ENCODE data around the gene PDE4B. TPM values are rescaled to one million over a fixed set of nuclear protein-coding genes. Genes with fewer than 3 reads are reported as not detected.

PDE4B gene
- total RNA-seq, 2 donors from 2014 or later = 1.6 to 12.2 TPM

DNA sequence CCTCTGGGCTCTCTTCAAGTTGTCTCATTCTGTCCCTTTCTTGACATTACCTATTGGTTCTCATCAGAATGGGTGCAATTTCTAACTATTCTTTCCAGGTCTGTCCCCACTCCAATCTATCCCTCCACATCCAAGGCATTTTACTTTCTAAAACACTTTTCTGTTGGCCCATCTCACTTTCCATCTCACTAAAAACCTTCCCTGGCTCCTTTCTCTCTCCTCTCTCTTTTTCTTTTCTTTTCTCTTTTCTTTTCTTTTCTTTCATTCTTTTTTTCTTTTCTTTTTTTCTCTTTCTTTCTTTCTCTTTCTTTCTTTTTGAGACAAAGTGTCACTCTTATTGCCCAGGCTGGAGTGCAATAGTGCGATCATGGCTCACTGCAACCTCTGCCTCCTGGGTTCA is 462.1 kb downstream of the PDE4B start:
- TF ChIP-seq, protein P1, sequence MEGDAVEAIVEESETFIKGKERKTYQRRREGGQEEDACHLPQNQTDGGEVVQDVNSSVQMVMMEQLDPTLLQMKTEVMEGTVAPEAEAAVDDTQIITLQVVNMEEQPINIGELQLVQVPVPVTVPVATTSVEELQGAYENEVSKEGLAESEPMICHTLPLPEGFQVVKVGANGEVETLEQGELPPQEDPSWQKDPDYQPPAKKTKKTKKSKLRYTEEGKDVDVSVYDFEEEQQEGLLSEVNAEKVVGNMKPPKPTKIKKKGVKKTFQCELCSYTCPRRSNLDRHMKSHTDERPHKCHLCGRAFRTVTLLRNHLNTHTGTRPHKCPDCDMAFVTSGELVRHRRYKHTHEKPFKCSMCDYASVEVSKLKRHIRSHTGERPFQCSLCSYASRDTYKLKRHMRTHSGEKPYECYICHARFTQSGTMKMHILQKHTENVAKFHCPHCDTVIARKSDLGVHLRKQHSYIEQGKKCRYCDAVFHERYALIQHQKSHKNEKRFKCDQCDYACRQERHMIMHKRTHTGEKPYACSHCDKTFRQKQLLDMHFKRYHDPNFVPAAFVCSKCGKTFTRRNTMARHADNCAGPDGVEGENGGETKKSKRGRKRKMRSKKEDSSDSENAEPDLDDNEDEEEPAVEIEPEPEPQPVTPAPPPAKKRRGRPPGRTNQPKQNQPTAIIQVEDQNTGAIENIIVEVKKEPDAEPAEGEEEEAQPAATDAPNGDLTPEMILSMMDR (IDR thresholded peaks at IDR 0.05) = no peak
- TF ChIP-seq POLR2A (IDR thresholded peaks at IDR 0.05) = no peak
- 100% methylated on average over 1 of the region's 1 CpG for WGBS, 2 donors

DNA sequence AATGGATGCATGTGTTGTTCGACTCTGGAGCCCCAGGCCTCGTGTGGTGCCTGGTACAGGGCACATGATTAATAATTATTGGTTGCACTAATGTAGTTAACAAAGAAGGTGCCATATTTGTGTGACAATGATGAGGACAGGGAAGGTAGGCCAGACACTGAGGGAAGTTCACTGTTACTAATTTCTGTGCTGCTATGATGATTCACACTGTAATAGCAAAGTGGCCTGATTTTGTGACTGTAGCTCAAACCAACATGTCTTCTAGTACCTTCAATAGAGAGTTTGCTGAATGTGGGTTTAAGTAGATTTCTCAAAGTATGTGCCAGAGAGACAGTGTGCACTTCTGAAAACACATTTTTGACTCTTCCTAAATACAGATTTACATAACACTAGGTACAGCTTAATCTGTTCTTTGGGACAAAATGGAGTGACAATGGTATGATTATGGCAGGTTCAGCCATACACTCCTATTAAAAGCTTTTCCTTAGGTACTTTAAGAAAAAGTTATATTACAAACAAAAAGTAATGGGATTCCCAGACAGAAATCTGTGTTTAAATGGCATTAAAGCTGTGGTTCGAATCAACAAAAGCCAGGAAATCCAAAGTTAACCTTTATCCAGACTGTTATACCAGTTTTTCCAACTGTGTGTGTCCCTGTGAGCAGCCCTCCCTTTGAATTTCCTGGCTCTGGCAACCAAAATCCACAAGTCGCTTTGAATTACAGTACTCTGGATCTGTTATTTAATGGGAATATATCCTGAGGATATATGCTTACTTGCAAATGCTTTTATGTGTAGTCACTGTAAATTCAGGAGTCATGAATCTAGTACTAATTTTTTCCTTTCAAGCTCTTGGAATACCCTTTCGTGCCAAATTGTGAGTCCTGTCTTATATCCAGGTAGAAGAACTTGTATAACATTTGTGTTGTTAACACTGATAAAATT is 464.2 kb downstream of the PDE4B start:
- intact Hi-C loops (cut with DNase I) = loop anchor here (5.0 kb wide), 1 partner anchor 185 kb away; no protein-coding TSS in a partner anchor

More for the DNA sequence above, 462.1 kb downstream of the PDE4B start:
- Histone ChIP-seq H3K36me3 (replicated peaks in 1 of 2; ENCODE audit: insufficient read depth in 1 of 2, low read depth in 2 of 2) (no peaks in the 10 kb centered on the region), H3K27me3 (no peaks in the 10 kb centered on the region), H3K4me1 (no peaks in the 10 kb centered on the region), H3K27ac (no peak overlapping the region), H3K9me3 (no peaks in the 10 kb centered on the region), H3K4me3 (no peak overlapping the region)
- ATAC-seq = no peak
- intact Hi-C loops (cut with DNase I) = loop anchor here (5.0 kb wide), 2 partner anchors 188 to 198 kb away; no protein-coding TSS in a partner anchor
- DNase-seq = no peak

DNA sequence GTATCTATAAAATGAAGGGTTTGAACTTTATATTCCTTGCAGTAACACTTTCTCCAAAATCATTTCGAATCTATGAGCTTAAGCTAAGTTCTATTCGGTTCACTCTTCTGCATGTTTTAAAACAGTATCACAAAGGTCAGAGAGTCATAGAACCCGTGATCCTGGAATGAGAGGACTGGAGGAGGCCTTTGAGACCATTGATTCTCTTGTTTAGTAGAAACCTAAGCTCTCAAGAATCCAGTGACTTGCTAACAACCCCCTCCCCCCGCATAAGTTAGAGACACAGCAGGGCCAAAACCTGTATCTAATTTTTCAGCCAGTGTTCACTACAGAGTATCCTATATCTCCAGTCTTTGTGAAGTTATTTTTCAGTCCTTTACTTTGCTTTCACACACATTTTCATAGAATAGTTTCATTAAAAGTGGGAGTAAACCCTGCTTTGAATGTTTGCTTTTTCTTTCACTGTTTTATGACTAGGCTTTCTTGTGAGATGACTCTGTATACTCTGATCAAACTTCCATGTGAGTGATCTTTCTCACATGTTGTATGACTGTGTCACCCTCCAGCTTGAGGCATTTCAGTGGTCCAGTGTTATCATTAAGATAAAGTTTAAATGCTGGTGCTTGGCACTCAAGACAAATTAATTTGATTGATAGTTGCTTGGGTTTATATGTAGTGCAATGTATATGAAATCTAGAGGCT is 465.9 kb downstream of the PDE4B start:
- no peak for ATAC-seq
- DNase-seq = no peak
- Histone ChIP-seq H3K4me3 (no peak overlapping the region), H3K4me1 (no peaks in the 10 kb centered on the region), H3K27me3 (no peaks in the 10 kb centered on the region), H3K27ac (no peak overlapping the region), H3K36me3 (replicated peaks in 1 of 2; ENCODE audit: insufficient read depth in 1 of 2, low read depth in 2 of 2) (no peaks in the 10 kb centered on the region), H3K9me3 (no peaks in the 10 kb centered on the region)
- TF ChIP-seq, protein P1 (IDR thresholded peaks at IDR 0.05) = no peak
- TF ChIP-seq POLR2A (IDR thresholded peaks at IDR 0.05) = no peak
- 62 to 75% methylated on average over 4 of the region's 4 CpGs for WGBS, 2 donors
- intact Hi-C loops (cut with DNase I) = loop anchor here (5.0 kb wide), 1 partner anchor 184 kb away; no protein-coding TSS in a partner anchor

More for the DNA sequence above, 464.2 kb downstream of the PDE4B start:
- no peaks in the 10 kb centered on the region for H3K9me3 ChIP-seq
- no peak for TF ChIP-seq POLR2A (IDR thresholded peaks at IDR 0.05)
- TF ChIP-seq, protein P1 (IDR thresholded peaks at IDR 0.05) = no peak
- no peaks in the 10 kb centered on the region for H3K4me1 ChIP-seq
- DNase-seq (no peak), ATAC-seq (no peak)
- WGBS, 2 donors = 73 to 77% methylated on average over 5 of the region's 5 CpGs
- H3K4me3 ChIP-seq = no peak overlapping the region
- H3K27ac ChIP-seq = no peak overlapping the region
- no peaks in the 10 kb centered on the region for H3K36me3 ChIP-seq (replicated peaks in 1 of 2; ENCODE audit: insufficient read depth in 1 of 2, low read depth in 2 of 2)
- H3K27me3 ChIP-seq = no peaks in the 10 kb centered on the region

DNA sequence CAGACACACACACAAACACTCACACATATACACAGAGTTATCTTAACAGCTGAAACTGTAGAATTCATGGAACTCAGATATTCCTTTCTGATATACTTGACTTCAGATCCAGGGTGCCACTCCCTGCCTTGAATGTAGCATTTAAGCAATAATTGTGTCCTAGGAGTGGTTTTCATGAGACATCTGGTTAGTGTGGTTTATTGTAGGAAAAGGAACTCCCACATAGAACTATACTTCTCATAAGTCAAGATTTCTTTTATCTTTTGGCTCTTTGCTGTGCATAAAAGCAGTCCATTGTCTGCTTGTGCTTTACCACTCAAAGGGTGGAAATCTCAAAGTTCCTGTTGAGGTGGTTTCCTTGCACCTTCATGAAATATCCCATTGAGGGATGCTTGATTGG is 468.7 kb downstream of the PDE4B start:
- Histone ChIP-seq H3K4me3 (no peak overlapping the region), H3K36me3 (replicated peaks in 1 of 2; ENCODE audit: insufficient read depth in 1 of 2, low read depth in 2 of 2) (no peaks in the 10 kb centered on the region), H3K27ac (no peak overlapping the region), H3K27me3 (no peaks in the 10 kb centered on the region), H3K4me1 (no peaks in the 10 kb centered on the region), H3K9me3 (no peaks in the 10 kb centered on the region)
- DNase-seq = no peak
- intact Hi-C loops (cut with DNase I) = no loop called here
- ATAC-seq = no peak
- TF ChIP-seq, protein P1 (IDR thresholded peaks at IDR 0.05) = no peak
- TF ChIP-seq POLR2A (IDR thresholded peaks at IDR 0.05) = no peak

All from body of pancreas (tissue), 4 donors.